K562 (cell line): ENCODE measurements around the gene CST3. TPM values are rescaled to one million over a fixed set of nuclear protein-coding genes. Genes with fewer than 3 reads are reported as not detected.
"Not testable (repeated sequence)": the region's sequence is repeated elsewhere in the genome, so short reads cannot be mapped to it uniquely, and the experiment has no call there.

ENCODE experiments used
- ATAC-seq: fragments of 200-7000 bp; cut with Tn5 transposase; 3 replicates; pipeline ENCODE4 v1.9.1; 2020; ENCODE audit warnings: moderate library complexity
- BruUV-seq: library from RNA; stranded (reverse); fragments of 400-500 nt; replicated peaks from 2 replicates; lab custom pipeline; 2021; lab: Mats Ljungman, UMichigan
- CTCF ChIA-PET: fragments of 300-600 bp; formaldehyde crosslinking; extraction: SDS; loops from one replicate; lab custom pipeline; 2021; ENCODE audit warnings: low intra/inter-chr PET ratio; lab: Yijun Ruan, JAX
- POLR2A ChIA-PET: fragments of 300-600, 350-650 bp; sonication (Branson Sonifier 250); formaldehyde crosslinking; extraction: SDS; loops from one replicate; lab custom pipeline; 2021; ENCODE audit warnings: antibody characterized with exemption, inconsistent platforms; lab: Yijun Ruan, JAX
- DNase-seq, 4 experiments: peaks; one replicate each; pipeline versions ENCODE4 v3.0.0 to v3.0.0-alpha.2; 2011 to 2018; ENCODE audit warnings: low spot score in 3 of 4, mixed read lengths in 3 of 4; ENCODE audit errors: extremely low read depth in 1 of 4
- FAIRE-seq: peaks from 2 replicates; lab custom pipeline; 2011; peaks lifted over from hg19 to GRCh38; lab: Jason Lieb, UNC
- H2AFZ ChIP-seq: 2 replicates; pipeline ENCODE4 v1.6.0; 2011; ENCODE audit warnings: low read depth, low read length, control low read depth, inconsistent platforms
- H3K27ac ChIP-seq: fragments of 200-600 bp; 3 replicates; pipeline ENCODE4 v1.8.0; 2011; ENCODE audit warnings: low read depth, mild to moderate bottlenecking, control low read depth, inconsistent platforms, low read length, moderate library complexity, mixed read lengths; ENCODE audit errors: extremely low read depth
- H3K27me3 ChIP-seq, 2 experiments: fragments of 300-600 bp in 1 of 2; 2 replicates in 1 of 2; 3 replicates in 1 of 2; pipeline versions ENCODE4 v1.6.0 to v1.8.0; 2011; ENCODE audit warnings: inconsistent platforms in 2 of 2, low read length in 2 of 2, mild to moderate bottlenecking in 1 of 2, mixed read lengths in 1 of 2, moderate library complexity in 1 of 2; ENCODE audit not compliant: control insufficient read depth in 2 of 2, insufficient read depth in 2 of 2
- H3K36me3 ChIP-seq: fragments of 300-600 bp; 3 replicates; pipeline ENCODE4 v1.8.0; 2011; ENCODE audit warnings: mild to moderate bottlenecking, low read length, inconsistent platforms; ENCODE audit not compliant: control insufficient read depth, insufficient read depth
- H3K4me1 ChIP-seq, 2 experiments: fragments of 200-600 bp in 1 of 2; replicated peaks in 1 of 2; 2 replicates in 1 of 2; 3 replicates in 1 of 2; pipeline versions ENCODE4 v1.5.1 to v1.8.0; 2011; ENCODE audit warnings: inconsistent platforms in 2 of 2, low read length in 2 of 2, mild to moderate bottlenecking in 1 of 2, mixed read lengths in 1 of 2, moderate library complexity in 1 of 2; ENCODE audit not compliant: control insufficient read depth in 2 of 2, insufficient read depth in 2 of 2
- H3K4me2 ChIP-seq: 2 replicates; pipeline ENCODE4 v1.6.1; 2011; ENCODE audit warnings: low read length, control low read depth, inconsistent platforms, mixed read lengths; ENCODE audit not compliant: insufficient read depth
- H3K4me3 ChIP-seq: fragments of 200-600 bp; sonication (generic), shearing (Covaris generic); 2 replicates; pipeline ENCODE4 v1.5.1; 2016; ENCODE audit warnings: control low read depth, inconsistent platforms
- H3K79me2 ChIP-seq: fragments of 200-600 bp; 3 replicates; pipeline ENCODE4 v1.8.0; 2011; ENCODE audit warnings: low read length, inconsistent platforms; ENCODE audit not compliant: control insufficient read depth, insufficient read depth
- H3K9ac ChIP-seq, 2 experiments: 2 replicates each; pipeline versions ENCODE4 v1.6.0 to v1.6.1; 2011; ENCODE audit warnings: low read depth in 2 of 2, low read length in 2 of 2, control low read depth in 1 of 2, inconsistent platforms in 1 of 2, mild to moderate bottlenecking in 1 of 2, mixed read lengths in 1 of 2; ENCODE audit not compliant: insufficient read depth in 1 of 2
- H3K9me1 ChIP-seq: one replicate; pipeline ENCODE4 v1.6.0; 2011; ENCODE audit warnings: inconsistent platforms, mild to moderate bottlenecking, low read length, moderate library complexity; ENCODE audit not compliant: control insufficient read depth, insufficient read depth
- H3K9me3 ChIP-seq: replicated peaks from 2 replicates; pipeline ENCODE4 v1.5.1; 2011; ENCODE audit warnings: low read depth, low read length, inconsistent platforms; ENCODE audit not compliant: control insufficient read depth, insufficient read depth
- H4K20me1 ChIP-seq: replicated peaks from 2 replicates; pipeline ENCODE4 v1.6.1; 2011; ENCODE audit warnings: low read length, inconsistent platforms, mixed read lengths; ENCODE audit not compliant: control insufficient read depth, insufficient read depth
- CBFA2T3 ChIP-seq: fragments of 450-650 bp; IDR thresholded peaks from 2 replicates; pipeline ENCODE4 v1.6.1; 2017
- JUND ChIP-seq, 2 experiments: IDR thresholded peaks; 2 replicates in 1 of 2; 3 replicates in 1 of 2; pipeline ENCODE4 v1.6.1; 2011; ENCODE audit warnings: borderline replicate concordance in 2 of 2, low read depth in 2 of 2, low read length in 2 of 2, improper control_type of control experiment in 1 of 2, missing biosample characterization in 1 of 2, missing genetic modification characterization in 1 of 2, missing genetic modification reagents in 1 of 2
- L3MBTL2 ChIP-seq: fragments of 450-650 bp; IDR thresholded peaks from 2 replicates; pipeline ENCODE4 v1.6.1; 2016; ENCODE audit warnings: mild to moderate bottlenecking, moderate library complexity
- MEF2A ChIP-seq: IDR thresholded peaks from 2 replicates; pipeline ENCODE4 v1.6.1; 2011; ENCODE audit warnings: low read depth, mild to moderate bottlenecking, low read length, moderate library complexity; ENCODE audit not compliant: control insufficient read depth
- NELFE ChIP-seq: IDR thresholded peaks from 2 replicates; pipeline ENCODE4 v1.6.1; 2011; ENCODE audit warnings: mild to moderate bottlenecking; ENCODE audit not compliant: insufficient read depth, insufficient read length
- PHF21A ChIP-seq: fragments of 450-650 bp; IDR thresholded peaks from 2 replicates; pipeline ENCODE4 v1.6.1; 2017; ENCODE audit warnings: low read depth, borderline replicate concordance
- RCOR1 ChIP-seq, 2 experiments: IDR thresholded peaks; 2 replicates each; pipeline ENCODE4 v1.6.1; 2012; ENCODE audit warnings: low read depth in 2 of 2, low read length in 2 of 2, borderline replicate concordance in 1 of 2, improper control_type of control experiment in 1 of 2
- ZNF764 ChIP-seq: fragments of 250-450 bp; sonication (Bioruptor Pico); IDR thresholded peaks from 2 replicates; pipeline ENCODE4 v1.4.0; 2020; ENCODE audit warnings: low read depth, mild to moderate bottlenecking, moderate library complexity
- WGBS: fragments of 100-300 bp; shearing (Covaris generic); methylation state at CpG from one replicate; pipeline ENCODE4 v1.1.6; 2016; ENCODE audit warnings: low coverage, mixed read lengths; ENCODE audit not compliant: insufficient coverage; ENCODE audit errors: missing lambda C conversion rate; 5-methylcytosine and 5-hydroxymethylcytosine counted together
- in situ Hi-C: fragments of 300-500 bp; cut with MboI; formaldehyde crosslinking; loops from 4 replicates; pipeline ENCODE4 v1.15.0; 2018; ENCODE audit warnings: inconsistent platforms, mixed read lengths
- intact Hi-C: fragments of 100-400 bp; cut with micrococcal nuclease; formaldehyde crosslinking; loops from 2 replicates; pipeline ENCODE4 v1.14.2; 2022
- polyA plus RNA-seq, 8 experiments: library from polyadenylated mRNA; depleted of rRNA in 4 of 8; stranded (reverse) in 5 of 8; unstranded in 3 of 8; fragments of >200 nt; fragmentation: Nextera tagmentation in 2 of 8; fragmentation: Illumina TruSeq in 1 of 8; extraction: Ambion mirVana in 2 of 8; extraction: Trizol in 1 of 8; gene quantifications; 2 replicates each; pipeline versions ENCODE4 v1.2.1 to v1.2.3, GENCODE V29; 2011 to 2014; ENCODE audit warnings: inconsistent platforms in 1 of 8, missing spikeins in 1 of 8
- total RNA-seq, 7 experiments: library from RNA; depleted of rRNA in 6 of 7; stranded (reverse); fragments of >200 nt in 6 of 7; fragmentation: Illumina TruSeq in 2 of 7; extraction: Trizol in 2 of 7; gene quantifications; 2 replicates each; pipeline versions ENCODE4 v1.2.1 to v1.2.3, GENCODE V29; 2011 to 2021; ENCODE audit warnings: low replicate concordance in 1 of 7

The CST3 gene
- total and polyA plus RNA-seq, 9 of the 15 experiments (the other 6 are each of a cell fraction or from before 2014, with no cell fraction given): 8.7 to 113 (median 48.5) TPM

- TF ChIP-seq RCOR1 (IDR thresholded peaks at IDR 0.05; ENCODE audit: borderline replicate concordance in 1 of 2, low read depth in 2 of 2, low read length in 2 of 2) (peak in 1 of 2 experiments; percentile 34; a peak in 1 of 4 replicates), NELFE (no peak), ZNF764 (CRISPR knock-in tag) (no peak), JUND (IDR thresholded peaks at IDR 0.05; ENCODE audit: borderline replicate concordance, low read depth, low read length) (peak; percentile 92), JUND (tag; IDR thresholded peaks at IDR 0.05; ENCODE audit: borderline replicate concordance, low read depth, low read length) (peak; percentile 91), L3MBTL2 (no peak), MEF2A (no peak), PHF21A (peak; percentile 64; the same call in 1 of the 2 replicates), CBFA2T3 (0 out of 2 replicates have a peak, but pooled peaks have one; percentile 18)
Measured at GRCh38 chr20:23622839-23623343, 14.9 kb downstream of the CST3 start (continued).

GRCh38 chr20:23622401-23622800 lies 15.4 kb downstream of the CST3 start:
- H3K9me3 ChIP-seq, BruUV-seq, H4K20me1 ChIP-seq, CTCF ChIA-PET, H3K27ac ChIP-seq, FAIRE-seq, H3K9me1 ChIP-seq, H2AFZ ChIP-seq, H3K4me2 ChIP-seq, H3K79me2 ChIP-seq, DNase-seq, H3K9ac ChIP-seq, H3K27me3 ChIP-seq, intact Hi-C loops, H3K4me3 ChIP-seq, in situ Hi-C loops, ATAC-seq, H3K36me3 ChIP-seq: not testable (repeated sequence)
- POLR2A ChIA-PET: interaction anchor here (1.0 to 1.2 kb wide), 2 partner anchors 9 to 15 kb away, joined by 4 read pairs; no protein-coding TSS in a partner anchor
- WGBS: 0% methylated on average over 3 of the region's 3 CpGs
- peaks cover 0 to 12% of the 10 kb centered on the region in 2 experiments; a peak in 1 of 5 replicates for H3K4me1 ChIP-seq

- DNase-seq, H3K79me2 ChIP-seq, BruUV-seq, in situ Hi-C loops, H3K4me3 ChIP-seq, H2AFZ ChIP-seq, ATAC-seq, H3K27ac ChIP-seq, H3K27me3 ChIP-seq, FAIRE-seq, H3K9ac ChIP-seq, H3K9me3 ChIP-seq, H4K20me1 ChIP-seq, intact Hi-C loops, H3K9me1 ChIP-seq, H3K4me2 ChIP-seq, H3K36me3 ChIP-seq, CTCF ChIA-PET, H3K4me1 ChIP-seq: not testable (repeated sequence)
- POLR2A ChIA-PET: interaction anchor here (0.7 kb wide), 1 partner anchor 9 kb away, joined by 3 read pairs; no protein-coding TSS in a partner anchor
- 4% methylated on average over 8 of the region's 11 CpGs for WGBS
Measured at GRCh38 chr20:23620670-23621386, 16.9 kb downstream of the CST3 start.
